ENCODE results near the gene GPR3. TPM values are rescaled to one million over a fixed set of nuclear protein-coding genes. Genes with fewer than 3 reads are reported as not detected.

GPR3 gene, protein sequence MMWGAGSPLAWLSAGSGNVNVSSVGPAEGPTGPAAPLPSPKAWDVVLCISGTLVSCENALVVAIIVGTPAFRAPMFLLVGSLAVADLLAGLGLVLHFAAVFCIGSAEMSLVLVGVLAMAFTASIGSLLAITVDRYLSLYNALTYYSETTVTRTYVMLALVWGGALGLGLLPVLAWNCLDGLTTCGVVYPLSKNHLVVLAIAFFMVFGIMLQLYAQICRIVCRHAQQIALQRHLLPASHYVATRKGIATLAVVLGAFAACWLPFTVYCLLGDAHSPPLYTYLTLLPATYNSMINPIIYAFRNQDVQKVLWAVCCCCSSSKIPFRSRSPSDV
- 0.37 and 0.69 TPM in 2 replicates for total RNA-seq (2013; cell fraction: nucleolus; rRNA removed)
- 0.16 and 0.45 TPM in 2 replicates for total RNA-seq (2014; rRNA removed)
- total RNA-seq (2014; rRNA removed; fragmentation: Illumina TruSeq; extraction: Trizol) = 0.14 TPM in 1 of 2 replicates, not detected in the other
- 0.33 and 0.56 TPM in 2 replicates for total RNA-seq (2021)
- polyA plus RNA-seq (2011; ENCODE audit: low read depth) = not detected
- polyA plus RNA-seq (2011; rRNA removed) = 0.48 and 1.4 TPM in 2 replicates
- 2.5 TPM in 2 replicates for polyA plus RNA-seq (2011; cell fraction: cytosol; rRNA removed)
- 3.4 and 4.4 TPM in 2 replicates for polyA plus RNA-seq (2011; cell fraction: nucleus; rRNA removed)
- 0.27 and 0.37 TPM in 2 replicates for polyA plus RNA-seq (2012)
- 0.40 and 0.57 TPM in 2 replicates for polyA plus RNA-seq (2014; fragmentation: Illumina TruSeq; extraction: Trizol)
- polyA plus RNA-seq (2014; fragmentation: Nextera tagmentation; extraction: Ambion mirVana) = not detected
- 0.44 and 0.63 TPM in 2 replicates for polyA plus RNA-seq (2014; rRNA removed)
- polyA plus RNA-seq (2016; fragmentation: Nextera tagmentation; extraction: Ambion mirVana) = under 1 TPM; 0.72 to 0.96 TPM
- polyA minus RNA-seq (2011; rRNA and poly(A)+ RNA removed) = 1.8 and 1.9 TPM in 2 replicates
- polyA minus RNA-seq (2011; cell fraction: cytosol; rRNA and poly(A)+ RNA removed) = 0.73 and 1.6 TPM in 2 replicates
- 1.5 and 2.7 TPM in 2 replicates for polyA minus RNA-seq (2011; cell fraction: nucleus; rRNA and poly(A)+ RNA removed)
- percentile 30 among the genes with signal in this experiment for Bru-seq, nascent RNA
- BruChase-seq, experiment 1, labeled RNA remaining after a 6-hour chase = percentile 37 among the genes with signal in this experiment
- percentile 44 among the genes with signal in this experiment for BruChase-seq, experiment 2, labeled RNA remaining after a 2-hour chase
- long read RNA-seq, experiment 1, partial matches to known transcripts = 0 of 1 reads
- long read RNA-seq, experiment 1, other reads (novel, unspliced or antisense) = 0 of 1 reads
- long read RNA-seq, experiment 2 = 0 reads

DNA sequence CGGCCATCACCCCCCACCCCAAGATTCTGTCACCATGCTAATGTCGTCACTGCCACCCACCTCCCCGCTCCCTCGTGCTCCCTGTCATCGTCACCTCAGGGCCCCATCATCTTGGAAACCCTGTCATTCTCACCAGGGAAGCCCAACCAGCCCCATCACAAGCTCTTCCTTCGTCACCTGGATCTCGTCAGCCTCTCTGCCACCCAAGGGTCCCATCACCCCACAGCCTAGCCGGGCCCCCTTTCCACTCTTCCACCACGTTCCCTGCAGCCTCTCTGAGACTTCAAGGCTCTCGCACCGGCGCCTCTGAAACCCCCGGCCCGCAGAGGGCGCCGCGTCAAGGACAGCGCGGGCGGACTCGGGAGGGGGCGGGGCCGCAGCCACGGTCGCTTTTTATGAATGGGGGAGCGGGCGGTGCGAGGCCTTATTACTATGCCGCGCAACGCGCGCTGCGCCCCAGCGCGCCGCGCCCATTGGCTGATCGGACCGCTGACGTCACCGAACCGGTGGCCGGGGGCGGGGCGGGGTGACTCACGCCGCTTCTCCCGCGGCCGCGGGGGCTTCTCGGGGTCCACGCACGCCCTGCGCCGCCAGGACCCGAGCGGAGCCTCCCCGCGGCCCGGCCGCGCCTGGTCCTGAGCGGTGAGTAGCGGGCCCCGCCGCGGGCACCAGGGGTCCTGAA, at the start of gene GPR3:
Gene GPR3, plus strand, starts transcription at position 527 of the 682 bp plus-strand sequence. CDS start 1,177 bp downstream, outside the sequence.
- SMC1A ChIA-PET (ENCODE audit: uncharacterized antibody, unreplicated experiment) = interaction anchor here (1.0 to 2.3 kb wide), 9 partner anchors 26 to 347 kb away, joined by 3 to 13 read pairs (median 4); partner anchors contain the start of genes MAP3K6 and SYTL1
- Histone ChIP-seq H3K36me3 (ENCODE audit: control insufficient read depth in 2 of 2, insufficient read depth in 2 of 2, low read length in 1 of 2) (no peaks in the 10 kb centered on the region), H3K4me2 (ENCODE audit: control insufficient read depth, insufficient read depth) (peak within 1 kb of the TSS; percentile 98), H3K9ac (ENCODE audit: control insufficient read depth, insufficient read depth, low read length) (peak within 1 kb of the TSS; percentile 67), H3K4me3 (peak within 1 kb of the TSS; percentile 71), H3K4me1 (ENCODE audit: control insufficient read depth, insufficient read depth, low read length) (peaks cover 8% of the 10 kb centered on the region), H3K9me3 (replicated peaks; ENCODE audit: control insufficient read depth, insufficient read depth, low read length) (no peaks in the 10 kb centered on the region), H2AFZ (ENCODE audit: control insufficient read depth, low read depth, low read length) (peak within 1 kb of the TSS; percentile 83), H3K27me3 (replicated peaks in 1 of 2; ENCODE audit: control insufficient read depth in 2 of 2, insufficient read depth in 2 of 2, low read length in 1 of 2) (no peaks in the 10 kb centered on the region), H3K27ac (ENCODE audit: control insufficient read depth, insufficient read depth) (no peak within 1 kb of the TSS), H3K79me2 (ENCODE audit: control insufficient read depth, insufficient read depth, low read length) (no peaks in the 10 kb centered on the region), H4K20me1 (ENCODE audit: control insufficient read depth, insufficient read depth) (no peaks in the 10 kb centered on the region)
- RAD21 ChIA-PET (ENCODE audit: unreplicated experiment) = interaction anchor here (0.9 to 2.8 kb wide), 7 partner anchors 26 to 347 kb away, joined by 3 to 11 read pairs (median 7); no protein-coding TSS in a partner anchor
- DNase-seq (ENCODE audit: low read depth, low spot score) = no peak
- in situ Hi-C loops (cut with MboI) (loop anchor here (5.0 kb wide), 3 partner anchors 90 to 290 kb away; no protein-coding TSS in a partner anchor), intact Hi-C loops (cut with micrococcal nuclease; ENCODE audit: unreplicated experiment) (loop anchor here (1.0 kb wide), 1 partner anchor 214 kb away; no protein-coding TSS in a partner anchor)
- BruUV-seq (replicated peaks) = no TSS peak
- WGBS (ENCODE audit: insufficient coverage, insufficient replicate concordance, low lambda C conversion rate, missing lambda C conversion rate) = 2% methylated on average over 64 of the region's 69 CpGs
- peak; percentile 62 for FAIRE-seq
- CTCF ChIA-PET = interaction anchor here (1.0 to 9.0 kb wide), 12 partner anchors 22 to 389 kb away, joined by 3 to 242 read pairs (median 6); partner anchors contain the start of gene MAP3K6
- POLR2A ChIA-PET = interaction anchor here (0.7 to 1.3 kb wide), 5 partner anchors 15 to 1115 kb away, joined by 3 to 6 read pairs (median 5); no protein-coding TSS in a partner anchor
- ATAC-seq = peak; percentile 89
- TF ChIP-seq STAT3 (IDR thresholded peaks at IDR 0.05; ENCODE audit: low read depth, low read length) = no peak
- no peak for TF ChIP-seq CHD2 (IDR thresholded peaks at IDR 0.05; ENCODE audit: borderline replicate concordance, low read depth, low read length)
- TF ChIP-seq CREB1 (IDR thresholded peaks at IDR 0.05; ENCODE audit: low read depth) = peak; percentile 85
- TF ChIP-seq ZZZ3 (IDR thresholded peaks at IDR 0.05; ENCODE audit: control insufficient read depth, insufficient read length, low read depth) = no peak
- TF ChIP-seq, protein P1, sequence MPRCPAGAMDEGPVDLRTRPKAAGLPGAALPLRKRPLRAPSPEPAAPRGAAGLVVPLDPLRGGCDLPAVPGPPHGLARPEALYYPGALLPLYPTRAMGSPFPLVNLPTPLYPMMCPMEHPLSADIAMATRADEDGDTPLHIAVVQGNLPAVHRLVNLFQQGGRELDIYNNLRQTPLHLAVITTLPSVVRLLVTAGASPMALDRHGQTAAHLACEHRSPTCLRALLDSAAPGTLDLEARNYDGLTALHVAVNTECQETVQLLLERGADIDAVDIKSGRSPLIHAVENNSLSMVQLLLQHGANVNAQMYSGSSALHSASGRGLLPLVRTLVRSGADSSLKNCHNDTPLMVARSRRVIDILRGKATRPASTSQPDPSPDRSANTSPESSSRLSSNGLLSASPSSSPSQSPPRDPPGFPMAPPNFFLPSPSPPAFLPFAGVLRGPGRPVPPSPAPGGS (IDR thresholded peaks at IDR 0.05; ENCODE audit: borderline replicate concordance, insufficient read depth, low read depth, low read length, poor library complexity, severe bottlenecking) = no peak
- TF ChIP-seq ZBED1 (IDR thresholded peaks at IDR 0.05; ENCODE audit: borderline replicate concordance) = no peak
- peak; percentile 27; the same call in 1 of the 2 replicates for TF ChIP-seq SIN3A (IDR thresholded peaks at IDR 0.05; ENCODE audit: low read depth, low read length)
- TF ChIP-seq SMAD5 (IDR thresholded peaks at IDR 0.05; ENCODE audit: low read depth) = no peak
- TF ChIP-seq ASH2L (IDR thresholded peaks at IDR 0.05; ENCODE audit: borderline replicate concordance, low read depth) = no peak
- TF ChIP-seq, protein P2, sequence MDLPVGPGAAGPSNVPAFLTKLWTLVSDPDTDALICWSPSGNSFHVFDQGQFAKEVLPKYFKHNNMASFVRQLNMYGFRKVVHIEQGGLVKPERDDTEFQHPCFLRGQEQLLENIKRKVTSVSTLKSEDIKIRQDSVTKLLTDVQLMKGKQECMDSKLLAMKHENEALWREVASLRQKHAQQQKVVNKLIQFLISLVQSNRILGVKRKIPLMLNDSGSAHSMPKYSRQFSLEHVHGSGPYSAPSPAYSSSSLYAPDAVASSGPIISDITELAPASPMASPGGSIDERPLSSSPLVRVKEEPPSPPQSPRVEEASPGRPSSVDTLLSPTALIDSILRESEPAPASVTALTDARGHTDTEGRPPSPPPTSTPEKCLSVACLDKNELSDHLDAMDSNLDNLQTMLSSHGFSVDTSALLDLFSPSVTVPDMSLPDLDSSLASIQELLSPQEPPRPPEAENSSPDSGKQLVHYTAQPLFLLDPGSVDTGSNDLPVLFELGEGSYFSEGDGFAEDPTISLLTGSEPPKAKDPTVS (IDR thresholded peaks at IDR 0.05; ENCODE audit: low read depth, low read length) = no peak
- TF ChIP-seq, protein P3, sequence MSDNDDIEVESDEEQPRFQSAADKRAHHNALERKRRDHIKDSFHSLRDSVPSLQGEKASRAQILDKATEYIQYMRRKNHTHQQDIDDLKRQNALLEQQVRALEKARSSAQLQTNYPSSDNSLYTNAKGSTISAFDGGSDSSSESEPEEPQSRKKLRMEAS (IDR thresholded peaks at IDR 0.05; ENCODE audit: low read depth, low read length) = no peak
- TF ChIP-seq NFYB (IDR thresholded peaks at IDR 0.05; ENCODE audit: insufficient read depth, low read depth, low read length) = peak; percentile 82
- no peak for TF ChIP-seq CBX3 (IDR thresholded peaks at IDR 0.05; ENCODE audit: borderline replicate concordance, low read depth)
- TF ChIP-seq HDGF (IDR thresholded peaks at IDR 0.05) = 0 out of 2 replicates have a peak, but pooled peaks have one; percentile 53
- no peak for TF ChIP-seq HDAC2 (IDR thresholded peaks at IDR 0.05)
